OCI-LY3 (cell line): ENCODE results near the gene CDX1.

Experiments used
- H2AFZ ChIP-seq: fragments of 200-600, 300-600 bp; shearing (Covaris generic); 2 replicates; pipeline ENCODE4 v1.6.0; 2014; ENCODE audit warnings: antibody characterized with exemption, low read depth, low read length
- H3K27ac ChIP-seq: fragments of 200-600, 300-600 bp; sonication (generic); 2 replicates; pipeline ENCODE4 v1.5.1; 2014; ENCODE audit warnings: mild to moderate bottlenecking, low read length, moderate library complexity, mixed read lengths
- H3K27me3 ChIP-seq: fragments of 200-600, 300-600 bp; sonication (generic); 2 replicates; pipeline ENCODE4 v1.6.1; 2014; ENCODE audit warnings: low read depth, low read length, mixed read lengths
- H3K36me3 ChIP-seq: fragments of 200-600, 300-600 bp; sonication (generic); replicated peaks from 2 replicates; pipeline ENCODE3; 2014; ENCODE audit warnings: low read depth, low read length, mixed read lengths
- H3K4me1 ChIP-seq: fragments of 300-600, 200-600 bp; sonication (generic); 2 replicates; pipeline ENCODE4 v1.6.1; 2014; ENCODE audit warnings: low read length, mixed read lengths
- H3K4me2 ChIP-seq: fragments of 200-600, 300-600 bp; sonication (generic); 2 replicates; pipeline ENCODE4 v1.6.1; 2014; ENCODE audit warnings: low read length, mixed read lengths
- H3K4me3 ChIP-seq: fragments of 300-600, 200-600 bp; sonication (generic); 2 replicates; pipeline ENCODE4 v1.5.1; 2014; ENCODE audit warnings: antibody characterized with exemption, mild to moderate bottlenecking, low read length, moderate library complexity
- H3K79me2 ChIP-seq: fragments of 300-600, 200-600 bp; shearing (Covaris generic); 2 replicates; pipeline ENCODE4 v1.6.1; 2014; ENCODE audit warnings: mild to moderate bottlenecking, low read length, mixed read lengths
- H3K9ac ChIP-seq: fragments of 300-600, 200-600 bp; shearing (Covaris generic); 2 replicates; pipeline ENCODE4 v1.6.0; 2014; ENCODE audit warnings: mild to moderate bottlenecking, low read length, moderate library complexity
- H3K9me3 ChIP-seq: fragments of 200-600, 300-600 bp; shearing (Covaris generic); 2 replicates; pipeline ENCODE4 v1.6.1; 2014; ENCODE audit warnings: low read length, mixed read lengths; ENCODE audit not compliant: insufficient read depth
- H4K20me1 ChIP-seq: fragments of 200-600, 300-600 bp; sonication (generic); 2 replicates; pipeline ENCODE4 v1.6.1; 2016; ENCODE audit warnings: low read length, mixed read lengths; ENCODE audit not compliant: insufficient read depth
- EZH2phosphoT487 ChIP-seq: fragments of 200-600 bp; shearing (Covaris generic); IDR thresholded peaks from 2 replicates; pipeline ENCODE4 v1.6.1; 2018; ENCODE audit warnings: antibody characterized with exemption, mixed run types, low read depth
- TF ChIP-seq, protein P1 (sequence below): fragments of 200-600, 300-600 bp; sonication (generic); IDR thresholded peaks from 2 replicates; pipeline ENCODE4 v1.5.1; 2014; ENCODE audit warnings: antibody characterized with exemption, low read length, low read depth

CDX1 gene

GRCh38 chr5:150172556-150172955 is 6.0 kb downstream of the CDX1 start:
- Histone ChIP-seq H3K4me3 (no peak overlapping the region), H3K4me2 (no peak overlapping the region), H4K20me1 (no peaks in the 10 kb centered on the region), H3K79me2 (no peaks in the 10 kb centered on the region), H3K27ac (no peak overlapping the region), H3K9ac (no peak overlapping the region), H3K4me1 (no peaks in the 10 kb centered on the region), H3K9me3 (no peaks in the 10 kb centered on the region), H2AFZ (no peak overlapping the region), H3K27me3 (peaks cover 6% of the 10 kb centered on the region), H3K36me3 (no peaks in the 10 kb centered on the region)
- TF ChIP-seq EZH2phosphoT487, result no peak
- TF ChIP-seq, protein P1, sequence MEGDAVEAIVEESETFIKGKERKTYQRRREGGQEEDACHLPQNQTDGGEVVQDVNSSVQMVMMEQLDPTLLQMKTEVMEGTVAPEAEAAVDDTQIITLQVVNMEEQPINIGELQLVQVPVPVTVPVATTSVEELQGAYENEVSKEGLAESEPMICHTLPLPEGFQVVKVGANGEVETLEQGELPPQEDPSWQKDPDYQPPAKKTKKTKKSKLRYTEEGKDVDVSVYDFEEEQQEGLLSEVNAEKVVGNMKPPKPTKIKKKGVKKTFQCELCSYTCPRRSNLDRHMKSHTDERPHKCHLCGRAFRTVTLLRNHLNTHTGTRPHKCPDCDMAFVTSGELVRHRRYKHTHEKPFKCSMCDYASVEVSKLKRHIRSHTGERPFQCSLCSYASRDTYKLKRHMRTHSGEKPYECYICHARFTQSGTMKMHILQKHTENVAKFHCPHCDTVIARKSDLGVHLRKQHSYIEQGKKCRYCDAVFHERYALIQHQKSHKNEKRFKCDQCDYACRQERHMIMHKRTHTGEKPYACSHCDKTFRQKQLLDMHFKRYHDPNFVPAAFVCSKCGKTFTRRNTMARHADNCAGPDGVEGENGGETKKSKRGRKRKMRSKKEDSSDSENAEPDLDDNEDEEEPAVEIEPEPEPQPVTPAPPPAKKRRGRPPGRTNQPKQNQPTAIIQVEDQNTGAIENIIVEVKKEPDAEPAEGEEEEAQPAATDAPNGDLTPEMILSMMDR, result no peak

DNA sequence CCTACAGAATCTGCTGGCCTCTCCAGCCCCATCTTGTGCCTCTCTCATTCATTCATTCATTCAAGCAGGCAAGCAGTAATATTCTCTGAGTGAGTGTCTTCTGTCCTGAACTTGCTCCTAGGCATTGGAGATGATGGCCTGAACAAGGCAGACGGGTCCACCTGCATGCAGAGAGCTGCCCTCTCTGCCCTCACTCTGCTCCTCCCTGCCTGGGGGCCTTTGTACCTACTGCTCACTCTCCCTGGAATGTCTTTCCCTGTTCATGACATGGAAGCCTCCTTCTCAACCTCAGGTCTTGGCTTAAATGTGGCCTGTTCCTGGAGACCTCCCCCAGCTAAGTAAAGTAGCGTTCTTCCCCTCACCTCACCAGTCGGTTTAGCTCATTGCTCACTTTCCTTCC is 6.6 kb downstream of the CDX1 start:
- Histone ChIP-seq H3K4me1 (peaks cover 5% of the 10 kb centered on the region; the same call in 1 of the 2 replicates), H3K4me3 (no peak overlapping the region), H3K79me2 (no peaks in the 10 kb centered on the region), H3K27ac (no peak overlapping the region), H3K9ac (no peak overlapping the region), H3K27me3 (peaks cover 6% of the 10 kb centered on the region), H3K9me3 (no peaks in the 10 kb centered on the region), H3K36me3 (no peaks in the 10 kb centered on the region), H2AFZ (no peak overlapping the region), H4K20me1 (no peaks in the 10 kb centered on the region), H3K4me2 (no peak overlapping the region)
- no peak for TF ChIP-seq EZH2phosphoT487
- TF ChIP-seq, protein P1, result no peak

GRCh38 chr5:150174285-150174684 is 7.7 kb downstream of the CDX1 start:
- no peak overlapping the region for H2AFZ ChIP-seq
- H3K4me3 ChIP-seq, result no peak overlapping the region
- H3K9me3 ChIP-seq, result no peaks in the 10 kb centered on the region
- no peaks in the 10 kb centered on the region for H4K20me1 ChIP-seq
- TF ChIP-seq, protein P1, result no peak
- TF ChIP-seq EZH2phosphoT487, result no peak
- H3K4me2 ChIP-seq, result no peak overlapping the region
- no peak overlapping the region for H3K27ac ChIP-seq
- no peaks in the 10 kb centered on the region for H3K36me3 ChIP-seq
- peaks cover 4% of the 10 kb centered on the region for H3K27me3 ChIP-seq
- no peaks in the 10 kb centered on the region for H3K79me2 ChIP-seq
- no peak overlapping the region for H3K9ac ChIP-seq
- peaks cover 9% of the 10 kb centered on the region; the same call in 1 of the 2 replicates for H3K4me1 ChIP-seq

DNA sequence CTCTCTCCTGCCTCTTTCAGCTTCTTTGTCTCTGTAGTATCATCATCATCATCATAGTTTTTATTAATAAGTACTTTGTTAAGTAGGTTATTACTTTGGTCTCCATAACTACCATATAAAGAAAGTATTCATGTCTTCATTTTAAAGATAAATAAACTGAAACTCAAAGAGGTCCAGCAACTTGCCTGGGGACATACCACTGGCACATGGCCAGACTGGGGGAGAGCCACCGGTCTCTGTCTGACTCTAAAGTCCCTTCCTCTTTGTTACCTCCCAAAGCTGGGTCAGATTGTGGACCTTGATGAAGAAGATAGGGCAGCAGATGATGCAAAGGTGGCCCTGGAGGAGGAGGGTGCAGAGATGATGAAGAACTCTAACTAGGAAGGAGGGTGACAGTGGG is 8.5 kb downstream of the CDX1 start:
- Histone ChIP-seq H4K20me1 (no peaks in the 10 kb centered on the region), H3K4me3 (no peak overlapping the region), H3K36me3 (no peaks in the 10 kb centered on the region), H2AFZ (no peak overlapping the region), H3K27me3 (no peaks in the 10 kb centered on the region), H3K4me2 (no peak overlapping the region), H3K79me2 (no peaks in the 10 kb centered on the region), H3K9ac (no peak overlapping the region), H3K27ac (no peak overlapping the region), H3K9me3 (no peaks in the 10 kb centered on the region), H3K4me1 (peaks cover 9% of the 10 kb centered on the region; the same call in 1 of the 2 replicates)
- TF ChIP-seq EZH2phosphoT487, result no peak
- TF ChIP-seq, protein P1, result no peak
